Measurements from ENCODE around the gene EFHC1. TPM values are rescaled to one million over a fixed set of nuclear protein-coding genes. Genes with fewer than 3 reads are reported as not detected.

Gene EFHC1
- total RNA-seq, 1 experiment from 2014 or later, result 12.4 TPM

- no peak overlapping the region for H3K9ac ChIP-seq (ENCODE audit: low read length)
- no peak overlapping the region for H2AFZ ChIP-seq (ENCODE audit: low read depth, low read length, poor library complexity, severe bottlenecking)
- ChIA-PET CTCF (no interaction called here), RAD21 (ENCODE audit: low non-redundant PET in 1 of 2, low total read pairs in 2 of 2, uncharacterized antibody in 2 of 2, unreplicated experiment in 2 of 2) (no interaction called here), POLR2A (no interaction called here)
- H3K79me2 ChIP-seq (ENCODE audit: insufficient read depth, low read length), result peaks cover 5% of the 10 kb centered on the region; the same call in 1 of the 2 replicates
- H3K4me1 ChIP-seq (ENCODE audit: control insufficient read depth in 1 of 2, insufficient read depth in 2 of 2, low read length in 2 of 2), result 0 out of 4 replicates have a peak, but pooled peaks cover 0 to 5% of the 10 kb centered on the region in 2 experiments
- ATAC-seq (no peak), DNase-seq (ENCODE audit: low read depth, low spot score) (no peak)
- no peaks in the 10 kb centered on the region for H3K27me3 ChIP-seq (ENCODE audit: insufficient read depth, low read length)
- TF ChIP-seq ELF1 (IDR thresholded peaks at IDR 0.05; ENCODE audit: borderline replicate concordance, low read depth), result no peak
- no peak for TF ChIP-seq REST (IDR thresholded peaks at IDR 0.05; ENCODE audit: low read depth)
- TF ChIP-seq, protein P1, sequence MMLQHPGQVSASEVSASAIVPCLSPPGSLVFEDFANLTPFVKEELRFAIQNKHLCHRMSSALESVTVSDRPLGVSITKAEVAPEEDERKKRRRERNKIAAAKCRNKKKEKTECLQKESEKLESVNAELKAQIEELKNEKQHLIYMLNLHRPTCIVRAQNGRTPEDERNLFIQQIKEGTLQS (IDR thresholded peaks at IDR 0.05), result no peak
- TF ChIP-seq TCF7L2 (IDR thresholded peaks at IDR 0.05; ENCODE audit: borderline replicate concordance, extremely low read depth, insufficient read depth, insufficient read length), result no peak
- no peak for TF ChIP-seq EZH2 (IDR thresholded peaks at IDR 0.05)
- intact Hi-C loops (cut with micrococcal nuclease), result no loop called here
- no peaks in the 10 kb centered on the region for H4K20me1 ChIP-seq (ENCODE audit: insufficient read depth)
- no TSS peak for BruUV-seq (replicated peaks)
- H3K9me2 ChIP-seq (ENCODE audit: insufficient read depth), result no peaks in the 10 kb centered on the region
- H3K4me2 ChIP-seq (ENCODE audit: low read length), result no peak overlapping the region
- H3K27ac ChIP-seq (ENCODE audit: low read depth, low read length), result no peak overlapping the region
- no peaks in the 10 kb centered on the region for H3K9me3 ChIP-seq (ENCODE audit: control insufficient read depth in 1 of 2, insufficient read depth in 1 of 2, low read depth in 1 of 2, low read length in 2 of 2)
- no peaks in the 10 kb centered on the region for H3K36me3 ChIP-seq (ENCODE audit: control insufficient read depth in 1 of 2, insufficient read depth in 2 of 2, low read length in 2 of 2)
- H3K4me3 ChIP-seq (replicated peaks in 1 of 2; ENCODE audit: low read depth in 1 of 2, low read length in 2 of 2), result no peak overlapping the region
Observed at GRCh38 chr6:52534966-52535390, 114.8 kb downstream of the EFHC1 start.

Data from HCT116 (cell line).